ENCODE data around the gene ANGPTL2. TPM values are rescaled to one million over a fixed set of nuclear protein-coding genes. Genes with fewer than 3 reads are reported as not detected.

The ANGPTL2 gene
- total RNA-seq, 1 donor from 2014 or later, result 34.8 TPM

GRCh38 chr9:127159949-127160610 is 37.6 kb upstream of the ANGPTL2 start:
- no peaks in the 10 kb centered on the region for H3K9me3 Mint-ChIP-seq (ENCODE audit: unreplicated experiment)
- H3K36me3 Mint-ChIP-seq (ENCODE audit: unreplicated experiment), result no peaks in the 10 kb centered on the region
- peaks cover 49% of the 10 kb centered on the region for H3K4me1 Mint-ChIP-seq (ENCODE audit: unreplicated experiment)
- H3K27ac Mint-ChIP-seq (ENCODE audit: unreplicated experiment), result peak overlapping the region; percentile 21
- no peak overlapping the region for H3K4me3 Mint-ChIP-seq (ENCODE audit: unreplicated experiment)
- DNase-seq (ENCODE audit: extremely low spot score, unreplicated experiment), result peak; percentile 67
- no peaks in the 10 kb centered on the region for H3K27me3 Mint-ChIP-seq (ENCODE audit: unreplicated experiment)
- no peak for TF ChIP-seq CTCF (IDR thresholded peaks at IDR 0.05)

GRCh38 chr9:127159325-127159801 is 36.9 kb upstream of the ANGPTL2 start:
- TF ChIP-seq CTCF (IDR thresholded peaks at IDR 0.05), result peak; percentile 18
- Mint-ChIP-seq H3K27ac (ENCODE audit: unreplicated experiment) (peak overlapping the region; percentile 21), H3K27me3 (ENCODE audit: unreplicated experiment) (no peaks in the 10 kb centered on the region), H3K4me3 (ENCODE audit: unreplicated experiment) (no peak overlapping the region), H3K9me3 (ENCODE audit: unreplicated experiment) (no peaks in the 10 kb centered on the region), H3K36me3 (ENCODE audit: unreplicated experiment) (no peaks in the 10 kb centered on the region), H3K4me1 (ENCODE audit: unreplicated experiment) (peaks cover 53% of the 10 kb centered on the region)
- peak; percentile 10 for DNase-seq (ENCODE audit: extremely low spot score, unreplicated experiment)

- H3K36me3 Mint-ChIP-seq (ENCODE audit: unreplicated experiment), result no peaks in the 10 kb centered on the region
- H3K4me1 Mint-ChIP-seq (ENCODE audit: unreplicated experiment), result peaks cover 55% of the 10 kb centered on the region
- no peak for TF ChIP-seq CTCF (IDR thresholded peaks at IDR 0.05)
- no peaks in the 10 kb centered on the region for H3K27me3 Mint-ChIP-seq (ENCODE audit: unreplicated experiment)
- DNase-seq (ENCODE audit: extremely low spot score, unreplicated experiment), result peak; percentile 65
- no peak overlapping the region for H3K4me3 Mint-ChIP-seq (ENCODE audit: unreplicated experiment)
- H3K27ac Mint-ChIP-seq (ENCODE audit: unreplicated experiment), result no peak overlapping the region
- H3K9me3 Mint-ChIP-seq (ENCODE audit: unreplicated experiment), result no peaks in the 10 kb centered on the region
These were observed 36.4 kb upstream of the ANGPTL2 start for GRCh38 chr9:127158786-127159324.

GRCh38 chr9:127155314-127155960 is 33.0 kb upstream of the ANGPTL2 start:
- Mint-ChIP-seq H3K27ac (ENCODE audit: unreplicated experiment) (peak overlapping the region; percentile 48), H3K4me3 (ENCODE audit: unreplicated experiment) (no peak overlapping the region), H3K27me3 (ENCODE audit: unreplicated experiment) (peaks cover 3% of the 10 kb centered on the region), H3K36me3 (ENCODE audit: unreplicated experiment) (no peaks in the 10 kb centered on the region), H3K4me1 (ENCODE audit: unreplicated experiment) (peaks cover 29% of the 10 kb centered on the region), H3K9me3 (ENCODE audit: unreplicated experiment) (no peaks in the 10 kb centered on the region)
- no peak for DNase-seq (ENCODE audit: extremely low spot score, unreplicated experiment)
- TF ChIP-seq CTCF (IDR thresholded peaks at IDR 0.05), result no peak
